CD4-positive, alpha-beta memory T cell (primary cell): ENCODE results near the gene AIG1. TPM values are rescaled to one million over a fixed set of nuclear protein-coding genes. Genes with fewer than 3 reads are reported as not detected.
"Not testable (repeated sequence)": the region's sequence is repeated elsewhere in the genome, so short reads cannot be mapped to it uniquely, and the experiment has no call there.

ENCODE experiments used
- CTCF ChIA-PET: fragments of 350-600 bp; sonication (Branson Sonifier 250); formaldehyde crosslinking; loops from one replicate; lab custom pipeline; 2021; ENCODE audit warnings: inconsistent platforms; ENCODE audit not compliant: partially characterized antibody; lab: Charles Lee
- POLR2A ChIA-PET: fragments of 350-600 bp; sonication (Branson Sonifier 250); formaldehyde crosslinking; loops from one replicate; lab custom pipeline; 2021; ENCODE audit not compliant: partially characterized antibody; lab: Charles Lee
- DNase-seq, 5 donors: peaks; one replicate each; pipeline versions ENCODE4 v3.0.0 to v3.0.0-alpha.2; 2020 to 2022; ENCODE audit warnings: mixed read lengths in 1 of 5
- H3K27ac ChIP-seq: one replicate; pipeline ENCODE4 v1.7.0; 2013; ENCODE audit warnings: low read depth, low read length
- H3K27me3 ChIP-seq: 2 replicates; pipeline ENCODE4 v1.7.0; 2013; ENCODE audit warnings: mild to moderate bottlenecking, low read length, moderate library complexity; ENCODE audit not compliant: insufficient read depth
- H3K36me3 ChIP-seq: 2 replicates; pipeline ENCODE4 v1.7.0; 2013; ENCODE audit warnings: mild to moderate bottlenecking, low read length, moderate library complexity; ENCODE audit not compliant: insufficient read depth
- H3K4me1 ChIP-seq: 2 replicates; pipeline ENCODE4 v1.7.0; 2013; ENCODE audit warnings: mild to moderate bottlenecking, low read length, moderate library complexity; ENCODE audit not compliant: insufficient read depth
- H3K4me3 ChIP-seq, 2 donors: one replicate each; pipeline ENCODE4 v1.7.0; 2013; ENCODE audit warnings: low read length in 2 of 2, mild to moderate bottlenecking in 1 of 2
- H3K9me3 ChIP-seq, 2 donors: one replicate each; pipeline ENCODE4 v1.7.0; 2013; ENCODE audit warnings: low read length in 2 of 2, control low read depth in 1 of 2; ENCODE audit not compliant: control insufficient read depth in 1 of 2
- H3K27ac Mint-ChIP-seq, 7 donors: one replicate each; pipeline ENCODE4 v1.8.0; 2020 to 2021; ENCODE audit warnings: mixed read lengths in 7 of 7, mild to moderate bottlenecking in 6 of 7, inconsistent platforms in 3 of 7, moderate library complexity in 3 of 7
- H3K27me3 Mint-ChIP-seq, 2 donors: one replicate each; pipeline ENCODE4 v1.8.0; 2020 to 2021; ENCODE audit warnings: mixed read lengths in 2 of 2
- H3K36me3 Mint-ChIP-seq, 2 donors: one replicate each; pipeline ENCODE4 v1.8.0; 2020 to 2021; ENCODE audit warnings: mixed read lengths in 2 of 2, inconsistent platforms in 1 of 2, mild to moderate bottlenecking in 1 of 2
- H3K4me1 Mint-ChIP-seq, 4 donors: one replicate each; pipeline ENCODE4 v1.8.0; 2020 to 2021; ENCODE audit warnings: mixed read lengths in 4 of 4, mild to moderate bottlenecking in 1 of 4
- H3K4me3 Mint-ChIP-seq, 8 donors: one replicate each; pipeline ENCODE4 v1.8.0; 2020 to 2021; ENCODE audit warnings: mixed read lengths in 8 of 8, mild to moderate bottlenecking in 7 of 8, moderate library complexity in 6 of 8, inconsistent platforms in 3 of 8
- H3K9me3 Mint-ChIP-seq, 8 donors: one replicate each; pipeline ENCODE4 v1.8.0; 2020 to 2021; ENCODE audit warnings: mixed read lengths in 8 of 8, mild to moderate bottlenecking in 5 of 8, inconsistent platforms in 3 of 8, moderate library complexity in 1 of 8
- intact Hi-C: fragments of 100-400 bp; cut with micrococcal nuclease; formaldehyde crosslinking; loops from one replicate; pipeline ENCODE4 v1.15.1; 2023
- polyA plus RNA-seq, 2 donors: library from polyadenylated mRNA; unstranded; fragments of 300-500 nt; fragmentation: Illumina TruSeq; gene quantifications; one replicate each; pipeline ENCODE4 v1.2.3, GENCODE V29; 2021
- total RNA-seq, 2 experiments: library from RNA; stranded (reverse); gene quantifications; one replicate each; pipeline ENCODE4 v1.2.3, GENCODE V29; 2021

The AIG1 gene
- total and polyA plus RNA-seq, 4 experiments from 2014 or later, result 9.6 to 21.5 (median 15.3) TPM

GRCh38 chr6:143166247-143166695, 105.6 kb downstream of the AIG1 start:
- no peak for DNase-seq
- no peak overlapping the region for H3K4me3 ChIP-seq
- no peaks in the 10 kb centered on the region for H3K9me3 ChIP-seq
- intact Hi-C loops, result no loop called here
- Mint-ChIP-seq H3K4me1 (no peaks in the 10 kb centered on the region), H3K9me3 (no peaks in the 10 kb centered on the region), H3K27ac (no peak overlapping the region), H3K36me3 (peaks cover 8 to 28% of the 10 kb centered on the region in 2 donors), H3K4me3 (no peak overlapping the region), H3K27me3 (no peaks in the 10 kb centered on the region)
- H3K27me3 ChIP-seq, result no peaks in the 10 kb centered on the region
- ChIA-PET CTCF (no interaction called here), POLR2A (no interaction called here)
- H3K27ac ChIP-seq, result no peak overlapping the region
- no peaks in the 10 kb centered on the region for H3K4me1 ChIP-seq
- H3K36me3 ChIP-seq, result no peaks in the 10 kb centered on the region

- H3K4me1 ChIP-seq, result no peaks in the 10 kb centered on the region
- DNase-seq, result no peak
- CTCF ChIA-PET, result no interaction called here
- POLR2A ChIA-PET, result no interaction called here
- no peaks in the 10 kb centered on the region for H3K9me3 ChIP-seq
- H3K4me3 ChIP-seq, result no peak overlapping the region
- no peak overlapping the region for H3K4me3 Mint-ChIP-seq
- H3K27ac ChIP-seq, result no peak overlapping the region
- no peaks in the 10 kb centered on the region for H3K27me3 ChIP-seq
- H3K4me1 Mint-ChIP-seq, result no peaks in the 10 kb centered on the region
- no peak overlapping the region for H3K27ac Mint-ChIP-seq
- peaks cover 13 to 32% of the 10 kb centered on the region in 2 donors for H3K36me3 Mint-ChIP-seq
- no peaks in the 10 kb centered on the region for H3K27me3 Mint-ChIP-seq
- H3K9me3 Mint-ChIP-seq, result peaks cover 0 to 6% (median 0%) of the 10 kb centered on the region in 8 donors
- H3K36me3 ChIP-seq, result no peaks in the 10 kb centered on the region
- intact Hi-C loops, result no loop called here
These were observed 106.5 kb downstream of the AIG1 start for GRCh38 chr6:143167224-143167623.

- DNase-seq, H3K4me1 ChIP-seq, H3K27me3 ChIP-seq, intact Hi-C loops, H3K9me3 ChIP-seq, H3K4me3 ChIP-seq, H3K27ac Mint-ChIP-seq, H3K36me3 ChIP-seq, H3K9me3 Mint-ChIP-seq, CTCF ChIA-PET, POLR2A ChIA-PET, H3K4me3 Mint-ChIP-seq, H3K4me1 Mint-ChIP-seq, H3K27me3 Mint-ChIP-seq, H3K27ac ChIP-seq: not testable (repeated sequence)
- H3K36me3 Mint-ChIP-seq, result peaks cover 17 to 42% of the 10 kb centered on the region in 2 donors
These were observed 107.7 kb downstream of the AIG1 start for GRCh38 chr6:143168396-143168816.

- intact Hi-C loops, result no loop called here
- H3K4me1 Mint-ChIP-seq, result peaks cover 0 to under 1% (median 0%) of the 10 kb centered on the region in 4 donors
- ChIA-PET POLR2A (no interaction called here), CTCF (no interaction called here)
- no peak overlapping the region for H3K27ac Mint-ChIP-seq
- Histone ChIP-seq H3K36me3 (no peaks in the 10 kb centered on the region), H3K9me3 (no peaks in the 10 kb centered on the region), H3K27me3 (no peaks in the 10 kb centered on the region), H3K4me1 (no peaks in the 10 kb centered on the region), H3K27ac (no peak overlapping the region), H3K4me3 (no peak overlapping the region)
- H3K4me3 Mint-ChIP-seq, result no peak overlapping the region
- H3K36me3 Mint-ChIP-seq, result peaks cover 22 to 50% of the 10 kb centered on the region in 2 donors
- DNase-seq, result no peak
- H3K27me3 Mint-ChIP-seq, result no peaks in the 10 kb centered on the region
- peaks cover under 1 to 19% (median 6%) of the 10 kb centered on the region in 8 donors for H3K9me3 Mint-ChIP-seq
These were observed 108.8 kb downstream of the AIG1 start for GRCh38 chr6:143169440-143169839.

GRCh38 chr6:143174516-143174915, 113.8 kb downstream of the AIG1 start:
- peaks cover 0 to 2% (median 0%) of the 10 kb centered on the region in 4 donors for H3K4me1 Mint-ChIP-seq

GRCh38 chr6:143174951-143175350, 114.3 kb downstream of the AIG1 start:
- Mint-ChIP-seq H3K36me3 (peaks cover 36 to 73% of the 10 kb centered on the region in 2 donors), H3K27ac (no peak overlapping the region), H3K9me3 (peaks cover 5 to 43% (median 25%) of the 10 kb centered on the region in 8 donors), H3K27me3 (no peaks in the 10 kb centered on the region), H3K4me1 (peaks cover 0 to 2% (median 0%) of the 10 kb centered on the region in 4 donors), H3K4me3 (no peak overlapping the region)
- no peaks in the 10 kb centered on the region for H3K4me1 ChIP-seq
- H3K4me3 ChIP-seq, result no peak overlapping the region
- ChIA-PET CTCF (interaction anchor here (1.4 kb wide), 1 partner anchor 13 kb away, joined by 3 read pairs; no protein-coding TSS in a partner anchor), POLR2A (no interaction called here)
- DNase-seq, result no peak
- no peak overlapping the region for H3K27ac ChIP-seq
- no peaks in the 10 kb centered on the region for H3K36me3 ChIP-seq
- H3K9me3 ChIP-seq, result no peaks in the 10 kb centered on the region
- no peaks in the 10 kb centered on the region for H3K27me3 ChIP-seq
- intact Hi-C loops, result no loop called here

More at GRCh38 chr6:143174516-143174915, 113.8 kb downstream of the AIG1 start:
- H3K9me3 ChIP-seq, result no peaks in the 10 kb centered on the region
- ChIA-PET POLR2A (no interaction called here), CTCF (interaction anchor here (1.4 kb wide), 1 partner anchor 14 kb away, joined by 3 read pairs; no protein-coding TSS in a partner anchor)
- peaks cover 36 to 71% of the 10 kb centered on the region in 2 donors for H3K36me3 Mint-ChIP-seq
- H3K4me1 ChIP-seq, result no peaks in the 10 kb centered on the region
- no peak overlapping the region for H3K27ac ChIP-seq
- H3K36me3 ChIP-seq, result no peaks in the 10 kb centered on the region
- DNase-seq, result no peak
- H3K27me3 Mint-ChIP-seq, result no peaks in the 10 kb centered on the region
- no peak overlapping the region for H3K4me3 ChIP-seq
- H3K27ac Mint-ChIP-seq, result no peak overlapping the region
- no peaks in the 10 kb centered on the region for H3K27me3 ChIP-seq
- peaks cover 5 to 43% (median 25%) of the 10 kb centered on the region in 8 donors for H3K9me3 Mint-ChIP-seq
- intact Hi-C loops, result no loop called here
- no peak overlapping the region for H3K4me3 Mint-ChIP-seq

- no peaks in the 10 kb centered on the region for H3K27me3 Mint-ChIP-seq
- H3K4me3 Mint-ChIP-seq, result no peak overlapping the region
- Histone ChIP-seq H3K9me3 (no peaks in the 10 kb centered on the region), H3K27ac (no peak overlapping the region), H3K4me1 (no peaks in the 10 kb centered on the region), H3K36me3 (no peaks in the 10 kb centered on the region), H3K27me3 (no peaks in the 10 kb centered on the region), H3K4me3 (no peak overlapping the region)
- peaks cover 0 to 2% (median 0%) of the 10 kb centered on the region in 4 donors for H3K4me1 Mint-ChIP-seq
- intact Hi-C loops, result no loop called here
- no peak for DNase-seq
- peak overlapping the region in 1 of 7 donors; percentile 38 for H3K27ac Mint-ChIP-seq
- ChIA-PET CTCF (interaction anchor here (1.3 to 1.5 kb wide), 2 partner anchors 10 to 19 kb away, joined by 3 to 4 read pairs; no protein-coding TSS in a partner anchor), POLR2A (no interaction called here)
- peaks cover 34 to 71% of the 10 kb centered on the region in 2 donors for H3K36me3 Mint-ChIP-seq
- peaks cover 5 to 43% (median 25%) of the 10 kb centered on the region in 8 donors for H3K9me3 Mint-ChIP-seq
These were observed 115.7 kb downstream of the AIG1 start for GRCh38 chr6:143176090-143177021.
